SU-DHL-6 (cell line): ENCODE data around the gene MAPK10.

ENCODE experiments used
- H2AFZ ChIP-seq: fragments of 200-600 bp; sonication (generic); 2 replicates; pipeline ENCODE4 v1.6.1; 2014; ENCODE audit warnings: low read depth, mild to moderate bottlenecking, moderate library complexity, mixed read lengths, antibody characterized with exemption, low read length; ENCODE audit not compliant: severe bottlenecking
- H3F3A ChIP-seq: fragments of 200-600 bp; shearing (Covaris generic); 2 replicates; pipeline ENCODE4 v1.6.0; 2016; ENCODE audit warnings: antibody characterized with exemption, mild to moderate bottlenecking; ENCODE audit not compliant: insufficient read depth
- H3K27ac ChIP-seq: fragments of 200-600 bp; sonication (generic); 2 replicates; pipeline ENCODE4 v1.5.1; 2016; ENCODE audit warnings: low read depth, mild to moderate bottlenecking, low read length, moderate library complexity, mixed read lengths
- H3K27me3 ChIP-seq: fragments of 200-600 bp; sonication (generic), shearing (Covaris generic); 2 replicates; pipeline ENCODE4 v1.6.0; 2014; ENCODE audit warnings: mild to moderate bottlenecking, low read length
- H3K36me3 ChIP-seq: fragments of 200-600 bp; sonication (generic); 2 replicates; pipeline ENCODE4 v1.6.1; 2014; ENCODE audit warnings: mild to moderate bottlenecking, low read length, mixed read lengths
- H3K4me2 ChIP-seq: fragments of 300-600, 200-600 bp; shearing (Covaris generic), sonication (generic); 2 replicates; pipeline ENCODE4 v1.6.0; 2014; ENCODE audit warnings: low read length, low read depth, mild to moderate bottlenecking; ENCODE audit not compliant: poor library complexity, severe bottlenecking
- H3K4me3 ChIP-seq: fragments of 200-600 bp; sonication (generic); 2 replicates; pipeline ENCODE4 v1.5.1; 2014; ENCODE audit warnings: antibody characterized with exemption, low read length, mild to moderate bottlenecking, mixed read lengths; ENCODE audit not compliant: insufficient read depth, poor library complexity, severe bottlenecking
- H3K79me2 ChIP-seq: fragments of 200-600 bp; sonication (generic); 2 replicates; pipeline ENCODE4 v1.6.1; 2014; ENCODE audit warnings: mild to moderate bottlenecking, low read length, moderate library complexity; ENCODE audit not compliant: insufficient read depth
- H3K9ac ChIP-seq: fragments of 200-600 bp; sonication (generic); 2 replicates; pipeline ENCODE4 v1.7.0; 2014; ENCODE audit warnings: mild to moderate bottlenecking, low read length
- H3K9me2 ChIP-seq: fragments of 200-600 bp; sonication (generic); replicated peaks from 2 replicates; pipeline ENCODE4 v1.6.1; 2014; ENCODE audit warnings: low read length; ENCODE audit not compliant: insufficient read depth
- H3K9me3 ChIP-seq: fragments of 200-600 bp; sonication (generic); 2 replicates; pipeline ENCODE4 v1.6.1; 2014; ENCODE audit warnings: low read length, mixed read lengths; ENCODE audit not compliant: insufficient read depth
- H4K20me1 ChIP-seq: fragments of 200-600 bp; sonication (generic); 2 replicates; pipeline ENCODE4 v1.6.1; 2014; ENCODE audit warnings: low read depth, mild to moderate bottlenecking, antibody characterized with exemption, low read length, moderate library complexity, mixed read lengths
- CTCF ChIP-seq: fragments of 200-600 bp; sonication (generic); IDR thresholded peaks from one replicate; pipeline ENCODE4 v1.5.1; 2017; ENCODE audit warnings: antibody characterized with exemption, mild to moderate bottlenecking, low read length, moderate library complexity; ENCODE audit not compliant: insufficient read depth, poor library complexity, severe bottlenecking
- EZH2phosphoT487 ChIP-seq: fragments of 200-600 bp; sonication (generic), shearing (Covaris generic); conservative IDR thresholded peaks from 2 replicates; pipeline ENCODE4 v1.6.1; 2018; ENCODE audit warnings: mild to moderate bottlenecking, antibody characterized with exemption, low read length, moderate library complexity, mixed read lengths

The MAPK10 gene

DNA sequence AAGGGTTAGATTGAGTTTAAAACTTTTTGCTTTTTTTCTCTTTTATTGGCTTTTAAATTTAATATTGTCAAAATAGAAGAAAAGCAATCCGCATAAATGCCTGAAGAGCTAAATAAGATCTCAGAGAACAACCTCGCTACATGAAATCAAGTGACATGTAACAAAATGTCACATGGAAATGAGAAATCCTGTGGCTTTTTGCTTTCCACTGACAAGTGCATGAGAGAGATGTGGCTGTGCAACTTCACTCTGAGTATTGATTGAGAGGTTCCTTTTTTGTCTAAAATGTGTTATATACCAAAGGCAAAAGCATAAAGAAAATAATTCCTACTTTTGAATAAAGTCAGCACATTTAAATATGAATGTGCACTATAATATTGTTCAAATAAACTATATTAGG, 263.5 kb downstream of the MAPK10 start:
- Histone ChIP-seq H4K20me1 (no peaks in the 10 kb centered on the region), H3K79me2 (no peaks in the 10 kb centered on the region), H2AFZ (no peak overlapping the region), H3K9me2 (no peaks in the 10 kb centered on the region), H3K27ac (no peak overlapping the region), H3K36me3 (no peaks in the 10 kb centered on the region), H3K9me3 (no peaks in the 10 kb centered on the region), H3K27me3 (no peaks in the 10 kb centered on the region), H3K4me3 (no peak overlapping the region), H3F3A (no peaks in the 10 kb centered on the region), H3K9ac (no peak overlapping the region), H3K4me2 (no peak overlapping the region)
- no peak for TF ChIP-seq CTCF
- no peak for TF ChIP-seq EZH2phosphoT487

- Histone ChIP-seq H3K4me2 (no peak overlapping the region), H2AFZ (no peak overlapping the region), H3K4me3 (no peak overlapping the region), H3K27ac (no peak overlapping the region), H3F3A (no peaks in the 10 kb centered on the region), H3K79me2 (no peaks in the 10 kb centered on the region), H3K36me3 (no peaks in the 10 kb centered on the region), H3K9me3 (no peaks in the 10 kb centered on the region), H3K9ac (no peak overlapping the region), H3K9me2 (no peaks in the 10 kb centered on the region), H4K20me1 (no peaks in the 10 kb centered on the region), H3K27me3 (no peaks in the 10 kb centered on the region)
- TF ChIP-seq EZH2phosphoT487 (no peak), CTCF (no peak)
Measured at GRCh38 chr4:86092684-86093083, 267.2 kb downstream of the MAPK10 start.

DNA sequence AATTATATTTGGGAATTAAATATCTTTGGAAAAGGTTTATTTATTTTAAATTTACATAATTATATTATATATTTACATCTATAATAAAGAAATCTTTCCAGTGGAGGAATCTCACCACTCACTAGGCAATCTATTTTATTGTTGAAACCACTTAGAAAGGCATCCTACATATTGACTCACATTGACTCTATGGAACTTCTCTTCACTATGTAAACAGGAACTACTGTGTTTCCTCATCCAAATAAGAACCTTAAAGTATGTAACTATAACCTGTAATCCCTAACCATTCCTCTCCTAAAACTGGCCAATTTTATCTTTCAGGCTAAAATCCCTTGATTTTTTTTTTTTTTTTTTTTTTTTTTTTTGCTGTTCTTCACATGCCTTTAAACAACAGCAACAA, 268.7 kb downstream of the MAPK10 start:
- Histone ChIP-seq H3K9me3 (no peaks in the 10 kb centered on the region), H3F3A (no peaks in the 10 kb centered on the region), H3K9me2 (no peaks in the 10 kb centered on the region), H3K27me3 (no peaks in the 10 kb centered on the region), H3K9ac (no peak overlapping the region), H2AFZ (no peak overlapping the region), H3K4me3 (no peak overlapping the region), H3K36me3 (no peaks in the 10 kb centered on the region), H3K4me2 (no peak overlapping the region), H3K27ac (no peak overlapping the region), H3K79me2 (no peaks in the 10 kb centered on the region), H4K20me1 (no peaks in the 10 kb centered on the region)
- no peak for TF ChIP-seq CTCF
- no peak for TF ChIP-seq EZH2phosphoT487

- no peaks in the 10 kb centered on the region for H4K20me1 ChIP-seq
- H3K9me2 ChIP-seq = no peaks in the 10 kb centered on the region
- H3K9ac ChIP-seq = no peak overlapping the region
- no peaks in the 10 kb centered on the region for H3F3A ChIP-seq
- H2AFZ ChIP-seq = no peak overlapping the region
- H3K27me3 ChIP-seq = no peaks in the 10 kb centered on the region
- no peak overlapping the region for H3K4me2 ChIP-seq
- no peak overlapping the region for H3K27ac ChIP-seq
- H3K4me3 ChIP-seq = no peak overlapping the region
- no peaks in the 10 kb centered on the region for H3K9me3 ChIP-seq
- TF ChIP-seq EZH2phosphoT487 (no peak), CTCF (no peak)
- H3K79me2 ChIP-seq = no peaks in the 10 kb centered on the region
- H3K36me3 ChIP-seq = no peaks in the 10 kb centered on the region
Measured at GRCh38 chr4:86089781-86090323, 270.0 kb downstream of the MAPK10 start.
